Epithelial cell of esophagus (primary cell): ENCODE data around the gene MCFD2.
A peak's percentile ranks its signal among the peaks of the same experiment; 100 is the strongest.

Experiments used
- DNase-seq: peaks from one replicate; pipeline ENCODE4 v3.0.0; 2010; ENCODE audit warnings: low read depth
- H3K4me3 ChIP-seq: 2 replicates; pipeline ENCODE4 v1.5.1; 2011; ENCODE audit warnings: mild to moderate bottlenecking, low read length, control low read depth
- TF ChIP-seq, protein P1 (sequence below): IDR thresholded peaks from 2 replicates; pipeline ENCODE4 v1.5.1; 2011; ENCODE audit warnings: low read depth, mild to moderate bottlenecking, low read length, control low read depth, inconsistent platforms; ENCODE audit not compliant: insufficient read depth; ENCODE audit errors: missing control alignments

MCFD2 gene

DNA sequence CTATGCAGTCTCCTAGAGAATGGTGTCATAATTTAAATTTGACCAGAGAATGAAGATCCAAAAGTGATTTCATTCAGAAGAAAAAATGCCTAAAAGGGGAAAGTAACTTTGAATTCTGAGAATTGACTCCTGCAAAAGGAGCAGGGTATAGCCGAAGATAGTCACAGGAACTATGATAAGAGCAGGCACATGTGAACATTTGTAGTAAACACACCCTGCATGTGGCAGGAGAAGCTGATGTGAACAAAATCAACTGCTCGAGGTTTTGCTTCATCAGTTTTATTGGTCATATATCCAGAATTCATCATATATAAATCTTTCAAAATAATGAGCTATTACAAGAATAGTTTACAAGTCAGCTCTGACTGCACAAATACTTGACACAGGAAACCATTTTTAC, 14.0 kb downstream of the MCFD2 start:
- DNase-seq: no peak
- TF ChIP-seq, protein P1, sequence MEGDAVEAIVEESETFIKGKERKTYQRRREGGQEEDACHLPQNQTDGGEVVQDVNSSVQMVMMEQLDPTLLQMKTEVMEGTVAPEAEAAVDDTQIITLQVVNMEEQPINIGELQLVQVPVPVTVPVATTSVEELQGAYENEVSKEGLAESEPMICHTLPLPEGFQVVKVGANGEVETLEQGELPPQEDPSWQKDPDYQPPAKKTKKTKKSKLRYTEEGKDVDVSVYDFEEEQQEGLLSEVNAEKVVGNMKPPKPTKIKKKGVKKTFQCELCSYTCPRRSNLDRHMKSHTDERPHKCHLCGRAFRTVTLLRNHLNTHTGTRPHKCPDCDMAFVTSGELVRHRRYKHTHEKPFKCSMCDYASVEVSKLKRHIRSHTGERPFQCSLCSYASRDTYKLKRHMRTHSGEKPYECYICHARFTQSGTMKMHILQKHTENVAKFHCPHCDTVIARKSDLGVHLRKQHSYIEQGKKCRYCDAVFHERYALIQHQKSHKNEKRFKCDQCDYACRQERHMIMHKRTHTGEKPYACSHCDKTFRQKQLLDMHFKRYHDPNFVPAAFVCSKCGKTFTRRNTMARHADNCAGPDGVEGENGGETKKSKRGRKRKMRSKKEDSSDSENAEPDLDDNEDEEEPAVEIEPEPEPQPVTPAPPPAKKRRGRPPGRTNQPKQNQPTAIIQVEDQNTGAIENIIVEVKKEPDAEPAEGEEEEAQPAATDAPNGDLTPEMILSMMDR: no peak
- H3K4me3 ChIP-seq: no peak overlapping the region

DNA sequence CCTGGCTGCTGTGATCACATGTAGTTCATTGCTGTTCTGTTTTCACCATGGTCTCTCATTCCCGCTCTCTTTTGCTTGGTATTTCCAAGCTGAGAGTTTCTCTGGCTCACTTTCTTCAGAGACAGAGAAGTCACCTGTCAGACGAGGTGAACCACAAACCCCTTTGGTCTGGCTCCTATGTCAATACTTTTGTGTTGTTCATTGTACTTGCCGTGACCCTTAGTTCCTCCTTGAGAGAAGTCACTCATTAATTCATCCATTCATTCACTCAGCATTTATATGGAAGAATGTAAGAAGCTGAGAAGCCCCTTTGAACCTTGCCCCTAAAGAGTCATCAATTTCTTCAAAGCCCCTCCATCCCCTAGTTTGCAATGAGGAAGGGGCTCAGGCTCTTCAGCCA, 15.2 kb downstream of the MCFD2 start:
- no peak overlapping the region for H3K4me3 ChIP-seq
- no peak for DNase-seq
- TF ChIP-seq, protein P1: no peak

DNA sequence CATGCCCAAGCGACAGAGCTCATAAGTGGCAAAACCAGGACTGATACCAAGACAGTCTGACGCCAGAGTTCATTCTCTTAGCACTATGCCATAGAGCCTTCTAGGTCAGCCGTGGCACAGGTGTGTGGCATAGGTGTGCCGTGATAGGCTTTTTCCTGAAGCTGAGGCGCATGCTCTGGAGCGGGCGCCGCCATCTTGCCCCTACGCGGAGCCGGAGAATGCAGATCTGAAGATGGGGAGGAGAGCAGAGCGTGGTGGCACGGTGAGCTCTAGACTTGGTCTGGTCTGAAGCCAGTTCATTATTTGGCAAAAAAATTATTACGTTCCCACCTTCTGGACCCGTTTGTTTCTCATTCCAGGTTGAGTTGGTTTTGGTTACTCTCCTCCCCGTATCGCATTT, 16.6 kb downstream of the MCFD2 start:
- H3K4me3 ChIP-seq: no peak overlapping the region
- DNase-seq: no peak
- TF ChIP-seq, protein P1: no peak

DNA sequence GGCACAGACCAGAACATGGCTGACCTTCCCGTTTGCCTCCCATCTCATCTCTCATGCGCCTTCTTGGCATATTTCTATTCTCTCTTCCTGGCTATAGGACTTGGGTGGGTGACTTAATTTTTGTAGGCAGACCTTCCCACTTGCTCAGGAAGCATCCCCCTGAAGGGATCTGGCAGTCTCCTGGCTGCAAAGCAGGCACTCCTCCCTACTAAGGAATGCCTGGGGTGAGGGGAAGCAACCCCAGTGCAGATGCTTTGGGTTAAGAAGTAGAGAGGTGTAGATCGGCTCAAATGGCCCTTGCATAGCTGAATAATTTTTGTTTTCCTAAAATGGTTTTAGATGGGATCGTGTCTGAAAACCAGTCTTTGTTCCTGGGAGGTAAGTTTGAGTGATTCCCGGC, 17.6 kb downstream of the MCFD2 start:
- DNase-seq: no peak
- TF ChIP-seq, protein P1: no peak
- no peak overlapping the region for H3K4me3 ChIP-seq

DNA sequence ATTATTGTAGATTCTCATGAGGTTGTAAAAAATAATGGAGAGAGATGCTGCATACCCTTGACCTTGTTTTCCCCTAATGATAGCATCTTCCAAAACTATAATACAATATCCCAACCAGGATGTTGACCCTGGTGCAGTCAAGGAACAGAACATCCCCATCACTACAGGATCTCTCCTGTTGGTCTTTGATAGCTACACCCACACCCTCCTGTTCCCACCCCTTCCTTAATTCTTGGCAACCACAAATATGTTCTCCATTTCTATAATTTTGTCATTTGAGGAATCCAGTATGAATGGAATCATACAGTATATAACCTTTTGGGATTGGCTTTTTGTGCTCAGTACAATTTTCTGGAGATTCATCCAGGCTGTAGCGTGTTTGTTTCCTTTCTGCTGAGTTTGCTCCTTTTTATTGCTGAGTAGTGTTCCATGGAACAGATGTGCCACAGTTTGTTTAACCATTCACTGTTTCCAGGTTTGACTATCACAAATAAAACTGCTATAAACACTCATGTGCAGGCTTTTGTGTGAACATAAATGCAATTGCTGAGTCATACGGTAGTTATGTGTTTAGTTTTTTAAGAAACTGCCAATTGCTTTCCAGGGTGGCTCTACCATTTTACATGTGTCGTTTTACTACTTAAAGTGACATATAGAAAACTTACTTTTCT, 22.2 kb downstream of the MCFD2 start:
- H3K4me3 ChIP-seq: no peak overlapping the region
- TF ChIP-seq, protein P1: no peak
- DNase-seq: peak; percentile 44

DNA sequence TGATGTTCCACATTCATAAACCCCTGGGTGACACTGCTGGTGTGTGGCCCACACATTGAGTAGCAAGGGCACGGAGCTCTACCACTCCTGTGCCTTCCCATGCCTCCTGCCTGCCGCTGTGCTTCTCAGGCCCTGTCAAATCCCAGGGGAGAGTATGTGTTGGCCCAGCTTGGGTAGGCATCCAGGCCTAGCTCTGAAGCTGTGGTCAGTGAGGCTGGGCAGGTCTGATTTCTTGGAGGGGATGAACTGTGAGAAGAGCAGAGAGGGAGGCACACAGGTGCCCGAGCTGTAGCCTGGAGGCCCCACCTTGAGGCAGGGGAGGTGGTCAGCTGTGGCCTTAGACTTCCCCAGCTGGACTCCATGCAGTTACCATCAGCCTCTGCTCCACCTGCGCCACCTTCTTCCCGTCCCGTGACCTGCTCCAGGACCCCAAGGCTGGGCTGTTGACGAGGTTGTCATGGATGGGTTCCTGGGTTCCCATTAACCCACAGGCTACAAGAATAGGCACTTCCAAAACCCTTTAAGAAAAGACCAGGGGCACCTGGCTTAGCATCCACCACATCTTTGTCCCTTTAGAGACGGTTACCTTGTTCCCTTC, 23.6 kb downstream of the MCFD2 start:
- TF ChIP-seq, protein P1: no peak
- no peak overlapping the region for H3K4me3 ChIP-seq
- DNase-seq: no peak

DNA sequence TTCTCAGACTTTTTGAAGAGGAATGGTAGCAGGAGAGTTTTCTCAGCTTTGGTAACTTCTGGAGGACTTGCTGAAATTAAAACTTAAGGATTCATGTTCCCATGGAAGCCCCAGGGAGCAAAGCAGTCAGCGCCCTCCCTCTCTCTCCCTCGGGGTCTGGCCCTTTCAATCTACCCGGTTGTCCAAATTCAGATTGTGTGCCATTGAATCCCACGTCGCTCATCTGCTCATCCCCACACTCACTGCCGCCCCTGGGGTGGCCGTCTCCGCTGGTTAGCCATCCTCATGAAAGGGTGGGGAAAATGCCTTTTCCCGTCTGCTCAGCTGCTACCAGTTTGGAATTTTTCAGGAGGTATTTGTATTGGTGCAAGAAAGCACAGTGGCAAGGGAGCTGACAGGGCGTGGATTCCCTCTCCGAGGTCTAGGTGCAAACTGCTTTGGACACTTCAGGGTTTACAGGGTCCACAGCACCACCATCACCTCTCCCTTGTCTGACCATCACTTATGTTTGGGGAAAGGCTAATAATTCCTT, 27.1 kb downstream of the MCFD2 start:
- DNase-seq: no peak
- H3K4me3 ChIP-seq: no peak overlapping the region
- TF ChIP-seq, protein P1: no peak
